Activated CD4-positive, alpha-beta T cell treated with anti-CD3 and anti-CD28 coated beads, Interleukin-2, amount 50 U/mL, for 24 hours (primary cell): ENCODE data around the gene PPWD1.
A peak's percentile ranks its signal among the peaks of the same experiment; 100 is the strongest.
"Not testable (repeated sequence)": the region's sequence is repeated elsewhere in the genome, so short reads cannot be mapped to it uniquely, and the experiment has no call there.

Source experiments
- DNase-seq, 2 donors: peaks; one replicate each; pipeline ENCODE4 v3.0.0-alpha.2; 2020; ENCODE audit warnings: low read depth in 1 of 2, low spot score in 1 of 2

The PPWD1 gene

DNA sequence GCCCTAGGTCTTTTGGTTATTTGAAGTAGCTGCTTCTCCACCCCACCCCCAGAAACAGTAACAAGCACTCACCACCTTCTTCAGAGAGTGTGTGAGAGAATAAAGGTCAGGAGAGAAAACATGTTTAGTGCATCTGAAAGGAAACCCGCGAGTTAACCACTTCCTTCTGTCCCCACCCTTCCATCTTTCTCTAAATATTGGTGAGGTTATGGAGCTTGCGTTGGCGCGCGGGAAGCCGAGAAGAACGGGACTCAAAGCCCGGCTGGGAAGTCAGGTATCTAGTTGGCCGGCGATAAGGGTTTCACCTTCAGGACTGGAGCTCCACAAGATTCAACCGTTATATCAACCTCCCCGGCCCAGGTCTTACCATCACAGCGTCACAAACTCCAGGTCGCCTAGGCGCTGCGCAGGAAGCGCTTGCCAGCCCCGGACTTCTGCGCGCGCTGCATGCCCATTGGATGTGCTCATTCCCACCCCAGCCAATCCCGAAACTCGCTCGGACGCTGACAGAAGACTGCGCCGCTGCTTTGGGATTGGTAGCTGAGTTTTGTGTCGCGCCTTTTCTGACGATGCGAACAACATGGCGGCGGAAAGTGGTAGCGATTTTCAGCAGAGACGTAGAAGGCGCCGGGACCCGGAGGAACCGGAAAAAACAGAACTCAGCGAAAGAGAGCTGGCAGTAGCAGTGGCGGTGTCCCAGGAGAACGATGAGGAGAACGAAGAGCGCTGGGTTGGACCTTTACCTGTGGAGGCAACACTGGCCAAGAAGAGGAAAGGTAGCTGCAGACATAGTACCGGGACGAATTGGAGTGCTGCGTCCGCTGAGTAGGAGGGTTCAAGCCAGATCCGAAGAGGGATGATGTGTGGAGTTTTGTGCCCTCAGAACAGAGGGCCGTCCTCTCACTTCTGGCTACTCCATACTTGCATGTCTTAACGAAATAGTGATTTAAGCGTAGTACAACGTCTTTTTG, at the start of gene PPWD1, which contains the start of gene CENPK:
Gene PPWD1 (plus strand): TSS at position 566 of the 971 bp plus-strand sequence. CDS start 15 bp downstream, at position 581.
Gene CENPK (minus strand): TSS at position 438 of the 971 bp plus-strand sequence. CDS start 8,261 bp downstream, outside the sequence.
- peak; percentile 79 to 96 for DNase-seq

DNA sequence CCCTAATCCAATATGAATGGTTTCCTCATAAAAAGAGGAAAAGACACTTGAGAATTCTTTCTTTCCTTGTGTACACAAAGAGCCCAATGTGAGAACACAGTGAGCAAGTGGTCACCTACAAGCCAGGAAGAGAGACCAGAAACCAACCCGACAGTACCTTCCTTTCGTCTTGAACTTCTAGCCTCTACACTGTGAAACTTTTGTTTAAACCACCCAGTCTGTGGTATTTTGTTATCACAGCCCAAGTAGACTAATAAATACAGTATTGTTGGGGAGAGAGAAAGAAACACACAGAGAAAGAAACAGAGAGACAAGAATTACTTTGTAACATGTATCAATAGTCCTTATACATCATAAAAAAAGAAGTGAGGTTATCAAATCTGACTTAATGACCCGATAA, 37.4 kb upstream of the PPWD1 start:
- DNase-seq: no peak

DNA sequence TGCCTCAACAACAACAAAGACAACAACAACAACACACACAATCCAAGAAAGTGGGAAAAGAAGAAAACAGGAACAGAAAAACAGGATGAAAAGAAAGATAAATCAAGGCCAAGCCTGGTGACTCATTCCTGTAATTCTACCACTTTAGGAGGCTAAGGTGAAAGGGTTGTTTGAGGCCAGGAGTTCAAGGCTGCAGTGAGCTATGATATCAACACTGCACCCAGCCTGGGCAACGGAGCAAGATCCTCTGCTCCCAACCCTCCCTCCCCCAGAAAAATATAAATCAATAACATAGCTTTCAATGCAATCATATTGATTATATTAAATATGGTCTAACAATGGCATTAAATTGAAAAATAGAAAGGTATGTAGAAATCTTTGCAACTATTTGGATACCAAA, 32.2 kb upstream of the PPWD1 start:
- DNase-seq: no peak

DNA sequence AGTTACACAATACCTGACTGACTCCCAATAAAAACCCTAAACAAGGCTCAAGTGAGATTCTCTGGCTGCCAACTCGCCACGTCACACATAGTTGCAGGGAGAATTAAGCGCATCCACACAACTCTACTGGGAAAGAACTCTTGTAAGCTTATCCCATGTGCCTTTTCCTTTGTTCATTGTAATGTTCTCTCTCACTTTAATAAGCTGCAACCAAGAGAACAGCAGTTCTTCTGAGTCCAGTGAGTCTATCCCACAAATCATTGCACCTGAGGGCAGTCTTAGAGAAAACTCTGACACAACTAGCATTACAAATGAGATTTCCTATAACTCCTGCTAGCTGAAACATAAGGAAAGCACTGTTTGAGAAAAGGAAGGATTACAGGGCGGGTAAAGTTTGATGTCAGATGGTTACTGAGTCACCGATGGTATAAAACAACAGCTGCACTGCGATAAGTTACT, 27.5 kb upstream of the PPWD1 start:
- DNase-seq: no peak

DNA sequence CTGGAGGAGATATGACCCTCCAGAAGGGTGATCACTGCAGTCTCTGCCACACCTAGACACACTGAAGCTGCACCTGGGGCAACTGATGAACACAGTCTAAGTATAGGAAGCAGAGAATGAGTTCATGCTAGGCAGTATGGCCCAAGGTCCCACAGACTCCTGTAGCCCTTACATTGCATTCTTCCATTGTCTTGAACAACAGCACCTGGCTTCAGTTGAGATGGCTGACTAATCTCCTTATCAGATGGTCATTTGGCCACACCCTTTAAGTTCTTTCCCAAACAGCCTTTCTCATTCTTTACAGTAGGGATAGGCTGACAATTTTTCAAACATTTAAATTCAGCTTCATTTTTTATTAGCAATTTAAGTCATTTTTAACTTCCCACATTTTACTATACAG, 23.3 kb upstream of the PPWD1 start:
- no peak for DNase-seq

DNA sequence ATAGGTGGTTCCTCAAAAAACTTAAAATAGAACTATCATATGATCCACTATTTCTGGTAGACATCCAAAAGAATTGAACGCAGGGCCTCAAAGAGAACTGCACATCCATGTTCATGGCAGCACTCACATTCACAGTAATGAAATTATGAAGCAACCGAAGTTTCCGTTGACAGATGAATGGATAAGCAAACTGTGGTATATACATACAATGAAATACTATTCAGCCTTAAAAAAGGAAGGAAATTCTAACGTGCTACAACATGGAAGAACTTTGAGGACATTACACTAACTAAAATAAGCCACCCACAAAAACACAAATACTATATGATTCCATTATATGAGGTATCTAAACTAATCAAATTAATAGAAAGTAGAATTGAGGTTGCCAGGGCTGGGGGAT, 18.6 kb upstream of the PPWD1 start:
- DNase-seq: no peak

DNA sequence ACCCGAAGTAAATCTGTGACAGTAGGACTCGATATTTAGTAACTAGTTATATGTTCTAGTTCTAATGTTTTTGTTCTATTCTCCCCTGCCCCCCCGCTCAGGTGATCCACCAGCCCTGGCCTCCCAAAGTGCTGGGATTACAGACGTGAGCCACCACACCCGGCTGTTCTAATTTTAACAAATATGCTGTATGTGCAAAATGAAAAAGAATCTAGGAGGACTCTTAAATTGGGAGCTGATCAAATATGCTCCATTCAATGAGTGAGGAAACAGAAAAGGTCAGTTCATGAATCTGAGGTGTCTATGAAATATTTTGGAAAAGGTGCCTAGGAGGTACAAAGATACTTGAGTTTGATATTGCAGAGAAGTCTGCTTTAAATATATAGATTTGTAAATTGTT, 17.0 kb upstream of the PPWD1 start:
- DNase-seq: no peak

DNA sequence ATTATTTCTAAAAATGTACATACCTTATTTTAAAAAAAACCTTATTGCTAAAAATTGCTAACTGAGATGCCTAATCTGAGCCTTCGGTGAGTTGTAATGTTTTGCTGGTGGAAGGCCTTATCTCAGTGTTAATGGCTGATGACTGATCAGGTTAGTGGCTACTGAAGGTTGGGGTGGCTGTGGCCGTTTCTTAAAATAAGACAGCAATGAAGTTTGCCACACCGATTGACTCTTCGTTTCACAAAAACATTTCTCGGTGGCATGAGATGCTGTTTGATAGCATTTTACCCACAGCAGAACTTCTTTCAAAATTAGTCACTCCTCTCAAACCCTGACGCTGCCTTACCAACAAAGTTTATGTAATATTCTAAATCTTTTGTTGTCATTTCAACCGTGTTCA, 14.8 kb upstream of the PPWD1 start:
- DNase-seq: no peak

DNA sequence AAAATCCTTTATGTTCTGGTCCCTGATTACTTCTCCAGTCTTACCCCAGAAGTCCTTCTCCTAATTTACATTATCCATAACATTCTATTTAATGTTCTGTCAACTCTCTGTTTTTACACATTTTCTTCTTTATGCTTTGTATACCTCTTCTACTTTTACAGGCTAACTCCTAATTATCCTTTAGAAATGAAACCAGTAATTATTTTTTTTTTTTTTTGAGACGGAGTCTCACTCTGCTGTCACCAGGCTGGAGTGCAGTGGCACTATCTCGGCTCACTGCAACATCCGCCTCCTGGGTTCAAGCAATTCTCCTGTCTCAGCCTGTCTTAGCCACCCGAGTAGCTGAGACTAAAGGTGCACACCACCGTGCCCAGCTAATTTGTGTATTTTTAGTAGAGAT, 9.2 kb upstream of the PPWD1 start:
- no peak for DNase-seq

DNA sequence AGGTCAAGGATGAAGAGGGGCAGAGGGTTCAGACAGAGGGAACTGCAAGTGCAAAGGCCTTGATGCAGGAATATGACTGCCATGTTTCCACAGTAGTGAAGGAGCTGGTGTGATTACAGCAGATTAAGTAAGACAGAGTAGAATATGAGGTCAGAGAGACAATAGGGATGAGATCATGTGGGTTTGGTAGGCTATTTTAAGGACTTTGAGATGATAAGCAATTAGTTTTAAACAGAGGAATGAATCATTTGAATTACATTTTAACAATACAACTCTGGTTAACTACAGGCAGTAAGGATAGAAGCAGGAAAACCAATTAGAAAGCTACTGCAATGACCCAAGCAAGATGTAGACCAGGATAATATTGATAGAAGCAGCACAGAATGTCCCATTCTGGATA, 7.8 kb upstream of the PPWD1 start:
- no peak for DNase-seq

DNA sequence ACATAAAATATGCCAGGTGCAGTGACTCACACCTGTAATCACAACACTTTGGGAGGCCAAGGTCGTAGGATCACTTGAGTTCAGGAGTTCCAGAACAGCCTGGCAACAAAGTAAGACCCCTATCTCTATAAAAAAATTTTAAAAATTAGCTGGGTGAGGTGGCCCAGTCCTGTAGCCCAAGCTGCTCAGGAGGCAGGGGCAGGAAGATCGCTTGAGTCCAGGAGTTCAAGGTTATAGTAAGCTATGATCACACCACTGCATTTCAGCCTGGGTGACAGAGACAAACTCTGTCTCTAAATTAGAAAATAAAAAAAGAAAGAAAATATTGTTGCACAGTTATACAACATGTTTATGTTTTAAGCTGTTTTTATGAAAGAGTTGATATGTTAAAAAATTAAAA, 6.9 kb upstream of the PPWD1 start:
- DNase-seq: no peak

DNA sequence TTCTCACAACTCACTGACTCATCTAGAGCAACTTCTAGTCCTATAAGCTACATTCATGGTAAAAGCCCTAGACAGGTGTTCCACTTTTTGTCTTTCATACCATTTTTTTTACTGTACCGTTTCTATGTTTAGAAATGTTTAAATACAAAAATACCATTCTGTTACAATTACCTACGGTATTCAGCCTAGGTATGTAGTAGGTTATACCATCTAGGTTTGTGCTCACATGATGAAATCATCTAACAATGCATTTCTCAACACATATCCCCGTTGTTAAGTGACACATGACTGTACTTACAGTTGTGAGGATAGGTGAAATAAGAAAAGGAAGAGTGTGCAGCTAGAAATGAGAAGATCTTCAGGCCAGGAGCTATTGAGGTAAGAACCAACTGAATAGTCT, 6.4 kb upstream of the PPWD1 start:
- no peak for DNase-seq

DNA sequence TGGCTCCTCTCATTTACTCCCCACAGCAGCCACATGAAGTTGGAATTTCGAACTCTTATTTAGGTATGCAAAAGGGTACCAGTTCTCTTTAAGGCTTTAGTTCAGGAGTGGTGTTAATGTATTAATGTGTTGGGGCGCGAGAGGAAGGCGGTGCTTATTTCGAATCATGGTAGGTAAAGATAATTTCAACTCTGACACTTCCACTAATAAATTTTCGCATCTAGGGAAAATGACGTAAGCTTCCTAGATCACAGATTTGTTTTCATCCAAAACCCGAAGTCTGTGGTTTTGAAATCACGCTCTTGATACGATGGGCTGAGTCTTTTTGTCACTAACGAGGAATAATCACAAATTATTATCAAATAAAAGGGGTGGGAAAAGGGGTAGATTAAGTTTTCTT, 681 bp downstream of the PPWD1 start:
- DNase-seq: no peak

DNA sequence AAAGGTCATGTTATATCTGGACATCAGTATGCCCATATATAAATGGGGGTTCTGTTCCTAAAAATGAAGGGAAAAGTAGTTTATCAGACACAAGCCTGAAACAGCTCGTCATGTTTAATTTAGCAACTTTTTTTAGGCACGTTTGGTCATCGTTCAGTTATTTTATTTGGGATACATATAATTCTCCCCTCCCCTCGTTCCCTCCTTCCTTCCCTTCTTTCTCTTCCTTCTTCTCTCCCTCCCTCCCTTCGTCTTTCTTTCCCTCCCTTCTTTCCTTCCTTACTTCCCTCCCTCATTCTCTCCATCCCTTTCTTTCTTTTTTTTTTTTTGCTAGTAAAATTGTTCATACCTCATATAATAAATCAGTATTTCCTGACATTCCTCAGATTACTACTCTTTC, 3.4 kb downstream of the PPWD1 start:
- DNase-seq: no peak

DNA sequence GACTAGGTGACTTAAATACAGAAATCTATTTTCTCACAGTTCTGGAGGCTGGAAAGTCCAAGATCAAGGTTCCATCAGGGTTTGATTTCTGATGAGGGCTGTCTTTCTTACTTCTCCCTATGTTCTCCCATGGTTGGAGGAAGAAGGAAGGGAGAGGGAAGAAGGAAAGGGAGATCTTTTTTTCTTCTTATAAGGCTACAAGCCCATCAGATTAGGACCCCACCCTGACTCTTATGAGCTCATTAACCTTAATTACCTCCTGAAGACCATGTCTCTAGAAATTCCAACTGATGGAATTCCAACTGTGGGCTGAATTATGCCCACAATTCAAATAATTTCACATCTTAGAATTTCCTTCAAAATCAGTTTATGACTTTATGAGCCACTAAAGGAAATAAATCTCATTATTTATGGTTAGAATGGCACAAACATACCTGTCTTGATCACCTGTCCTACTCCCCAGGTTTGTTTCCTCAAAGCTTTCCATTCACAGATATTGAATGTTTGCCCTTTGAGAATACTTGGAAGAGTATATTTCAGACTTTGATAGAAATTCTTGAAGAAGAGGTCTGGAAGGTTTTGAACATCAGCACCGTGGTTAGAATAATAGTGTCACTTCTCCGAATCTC, 7.6 kb downstream of the PPWD1 start:
- DNase-seq: no peak

DNA sequence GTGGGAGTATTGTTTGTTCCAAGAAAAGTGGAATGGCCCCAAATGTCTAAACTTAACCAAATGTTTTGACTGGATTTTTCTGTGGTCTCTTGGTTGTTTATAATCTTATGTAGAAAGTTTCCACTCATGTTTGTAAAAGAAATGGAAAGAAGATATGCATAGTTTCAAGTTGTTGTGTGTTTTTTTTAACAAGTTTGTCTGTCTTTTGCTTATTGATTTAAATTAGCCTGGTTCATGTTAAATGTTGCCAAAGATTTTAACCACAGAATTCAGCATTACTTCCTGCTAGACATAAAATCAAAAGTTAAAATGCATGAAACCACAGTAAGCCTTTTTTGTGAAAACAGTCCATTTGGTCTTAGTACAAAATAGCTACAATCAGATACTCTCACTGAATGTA, 14.0 kb downstream of the PPWD1 start:
- no peak for DNase-seq

DNA sequence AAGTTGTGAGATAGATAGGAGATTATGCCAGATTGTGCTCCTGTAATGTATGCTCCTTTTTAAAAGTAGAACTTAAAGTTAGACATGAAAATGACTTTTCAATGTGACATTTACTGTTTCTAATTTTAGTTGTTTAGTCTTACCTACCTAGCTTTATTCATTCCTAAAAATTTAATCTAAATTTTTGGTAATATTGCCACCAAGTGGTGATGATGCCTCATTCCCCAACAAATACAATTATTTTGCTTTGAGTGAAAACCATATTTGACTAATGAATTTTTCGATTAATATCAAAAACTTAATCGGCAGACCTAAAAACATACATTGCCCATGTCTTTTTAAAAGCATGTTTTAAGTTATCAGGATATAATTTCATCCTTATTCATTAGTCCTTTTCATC, 25.6 kb downstream of the PPWD1 start:
- no peak for DNase-seq

DNA sequence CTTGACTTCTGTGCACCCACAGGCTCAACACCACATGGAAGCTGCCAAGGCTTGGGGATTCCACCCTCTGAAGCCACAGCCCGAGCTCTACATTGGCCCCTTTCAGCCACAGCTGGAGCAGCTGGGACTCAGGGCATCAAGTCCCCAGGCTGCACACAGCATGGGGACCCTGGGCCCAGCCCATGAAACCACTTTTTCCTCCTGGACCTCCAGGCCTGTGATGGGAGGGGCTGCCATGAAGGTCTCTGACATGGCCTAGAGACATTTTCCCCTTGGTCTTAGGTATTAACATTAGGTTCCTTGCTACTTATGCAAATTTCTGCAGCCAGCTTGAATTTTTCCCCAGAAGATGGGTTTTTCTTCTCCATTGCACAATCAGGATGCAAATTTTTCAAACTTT, 38.7 kb downstream of the PPWD1 start:
- not testable (repeated sequence) for DNase-seq

DNA sequence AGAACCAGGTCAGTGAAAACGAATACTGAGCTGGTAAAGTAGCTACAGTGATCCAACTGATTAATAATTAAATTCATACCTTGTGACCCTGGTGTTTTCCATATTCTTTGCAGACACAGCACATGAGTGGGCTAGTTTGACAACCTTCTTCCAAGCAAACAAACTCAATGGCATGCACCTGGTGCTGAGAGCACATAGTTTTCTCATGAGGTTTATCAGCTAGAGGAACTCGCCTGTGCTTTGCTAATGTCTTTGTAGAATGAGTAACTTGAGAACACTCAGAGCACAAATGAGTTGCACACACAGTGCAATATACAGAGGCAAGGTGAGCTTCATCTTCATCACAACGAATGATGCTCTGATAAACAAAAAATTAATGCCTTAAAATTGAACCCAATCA, 48.4 kb downstream of the PPWD1 start:
- DNase-seq: no peak

DNA sequence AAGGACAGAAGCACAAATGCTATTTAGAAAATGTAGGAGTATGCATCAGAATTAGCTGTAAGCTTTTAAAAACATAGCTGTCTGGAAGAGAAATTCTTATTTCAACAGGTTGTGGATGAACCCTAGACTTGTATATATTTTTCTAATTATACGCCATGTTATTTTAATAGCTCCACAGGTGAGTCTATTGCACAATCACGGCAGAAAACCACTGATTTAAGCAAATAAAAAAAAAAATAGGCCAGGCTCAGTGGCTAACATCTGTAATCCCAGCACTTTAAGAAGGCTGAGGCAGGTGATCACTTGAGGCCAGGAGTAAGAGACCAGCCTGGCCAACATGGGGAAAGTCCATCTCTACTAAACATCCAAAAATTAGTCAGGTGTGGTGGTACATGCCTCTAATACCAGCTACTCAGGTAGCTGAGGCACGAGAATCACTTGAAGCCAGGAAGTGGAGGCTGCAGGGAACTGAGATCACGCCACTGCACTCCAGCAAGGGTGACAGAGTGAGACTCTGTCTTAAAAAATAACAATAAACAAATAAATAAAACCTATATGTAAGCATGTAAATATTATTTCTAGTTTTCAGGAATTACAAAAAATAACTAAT, 49.3 kb downstream of the PPWD1 start:
- DNase-seq: no peak

DNA sequence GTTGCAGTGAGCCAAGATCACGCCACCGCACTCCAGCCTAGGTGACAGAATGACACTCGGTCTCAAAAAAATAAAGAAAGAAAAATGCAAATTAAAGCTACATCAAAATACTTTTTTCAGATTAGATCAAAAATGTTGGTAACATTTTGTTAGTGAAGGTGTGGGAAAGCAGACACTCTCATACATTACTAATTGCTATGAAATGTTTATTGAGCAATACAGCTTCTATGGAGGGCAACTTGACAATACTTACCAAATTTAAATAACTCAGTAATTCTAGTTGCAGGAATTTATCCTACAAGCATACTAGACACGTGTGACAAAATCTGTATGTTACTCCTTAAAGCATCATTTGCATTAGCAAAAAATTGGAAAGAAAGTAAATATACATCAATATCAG, 56.9 kb downstream of the PPWD1 start:
- no peak for DNase-seq

DNA sequence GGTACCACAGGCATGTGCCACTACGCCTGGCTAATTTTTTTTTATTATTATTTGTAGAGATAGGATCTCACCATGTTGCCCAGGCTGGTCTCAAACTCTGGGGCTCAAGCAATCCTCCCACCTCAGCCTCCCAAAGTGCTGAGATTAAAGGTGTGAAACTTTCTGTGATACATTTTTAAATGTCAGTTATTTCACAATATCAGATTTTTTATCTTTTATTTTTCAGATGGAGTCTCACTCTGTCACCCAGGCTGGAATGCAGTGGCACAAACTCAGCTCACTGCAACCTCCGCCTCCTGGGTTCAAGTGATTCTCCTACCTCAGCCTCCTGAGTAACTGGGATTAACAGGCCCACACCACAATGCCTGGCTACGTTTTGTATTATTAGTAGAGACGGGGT, 58.9 kb downstream of the PPWD1 start:
- not testable (repeated sequence) for DNase-seq
